Measurements from ENCODE around the gene ZNF385B.

DNA sequence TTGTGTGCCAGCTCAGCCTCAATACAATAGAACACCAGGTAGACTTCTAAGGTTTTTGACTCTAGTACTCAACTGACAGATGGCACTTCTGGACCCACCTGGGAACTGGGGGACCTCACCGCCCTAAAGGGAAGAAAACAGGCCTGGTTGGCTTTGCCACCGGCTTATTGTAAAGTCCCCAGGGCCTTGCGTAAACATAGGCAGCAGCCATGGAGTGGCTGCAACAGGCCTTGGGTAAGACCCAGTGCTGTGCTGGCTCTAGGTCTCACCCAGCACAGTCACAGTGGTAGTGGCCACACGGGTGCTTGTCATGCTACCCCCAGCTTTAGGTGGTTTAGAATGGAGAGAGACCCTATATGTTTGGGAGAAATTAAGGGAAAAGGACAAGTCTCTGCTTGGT lies 366.1 kb downstream of the ZNF385B start:
- TF ChIP-seq, protein P1, sequence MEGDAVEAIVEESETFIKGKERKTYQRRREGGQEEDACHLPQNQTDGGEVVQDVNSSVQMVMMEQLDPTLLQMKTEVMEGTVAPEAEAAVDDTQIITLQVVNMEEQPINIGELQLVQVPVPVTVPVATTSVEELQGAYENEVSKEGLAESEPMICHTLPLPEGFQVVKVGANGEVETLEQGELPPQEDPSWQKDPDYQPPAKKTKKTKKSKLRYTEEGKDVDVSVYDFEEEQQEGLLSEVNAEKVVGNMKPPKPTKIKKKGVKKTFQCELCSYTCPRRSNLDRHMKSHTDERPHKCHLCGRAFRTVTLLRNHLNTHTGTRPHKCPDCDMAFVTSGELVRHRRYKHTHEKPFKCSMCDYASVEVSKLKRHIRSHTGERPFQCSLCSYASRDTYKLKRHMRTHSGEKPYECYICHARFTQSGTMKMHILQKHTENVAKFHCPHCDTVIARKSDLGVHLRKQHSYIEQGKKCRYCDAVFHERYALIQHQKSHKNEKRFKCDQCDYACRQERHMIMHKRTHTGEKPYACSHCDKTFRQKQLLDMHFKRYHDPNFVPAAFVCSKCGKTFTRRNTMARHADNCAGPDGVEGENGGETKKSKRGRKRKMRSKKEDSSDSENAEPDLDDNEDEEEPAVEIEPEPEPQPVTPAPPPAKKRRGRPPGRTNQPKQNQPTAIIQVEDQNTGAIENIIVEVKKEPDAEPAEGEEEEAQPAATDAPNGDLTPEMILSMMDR (IDR thresholded peaks at IDR 0.05; ENCODE audit: low read depth, low read length) = no peak
- TF ChIP-seq, protein P2, sequence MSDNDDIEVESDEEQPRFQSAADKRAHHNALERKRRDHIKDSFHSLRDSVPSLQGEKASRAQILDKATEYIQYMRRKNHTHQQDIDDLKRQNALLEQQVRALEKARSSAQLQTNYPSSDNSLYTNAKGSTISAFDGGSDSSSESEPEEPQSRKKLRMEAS (IDR thresholded peaks at IDR 0.05; ENCODE audit: low read depth, low read length) = no peak
- no peak for TF ChIP-seq POLR2A (IDR thresholded peaks at IDR 0.05; ENCODE audit: extremely low read depth, insufficient read length)

All from NB4 (cell line).